ENCODE results near the gene GSPT2. TPM values are rescaled to one million over a fixed set of nuclear protein-coding genes. Genes with fewer than 3 reads are reported as not detected.

The GSPT2 gene
- total RNA-seq, 1 experiment from 2014 or later, result 7.0 TPM

- CTCF ChIA-PET, result no interaction called here
- Histone ChIP-seq H3K27me3 (ENCODE audit: low read length) (0 out of 2 replicates have a peak, but pooled peaks cover 3% of the 10 kb centered on the region), H3F3A (ENCODE audit: low read length, unreplicated experiment) (no peaks in the 10 kb centered on the region), H3K9me2 (replicated peaks; ENCODE audit: low read length) (no peaks in the 10 kb centered on the region), H3K36me3 (ENCODE audit: low read depth, low read length) (no peaks in the 10 kb centered on the region), H3K4me1 (ENCODE audit: insufficient read depth, low read length) (no peaks in the 10 kb centered on the region), H3K4me3 (ENCODE audit: low read length) (no peak overlapping the region), H3K27ac (ENCODE audit: low read length) (no peak overlapping the region), H3K9me3 (ENCODE audit: low read length) (no peaks in the 10 kb centered on the region), H2AFZ (ENCODE audit: low read length) (no peak overlapping the region), H3K4me2 (ENCODE audit: low read length) (no peak overlapping the region), H3K79me2 (ENCODE audit: low read length) (no peaks in the 10 kb centered on the region), H4K20me1 (ENCODE audit: low read length) (no peaks in the 10 kb centered on the region), H3K9ac (ENCODE audit: low read length) (no peak overlapping the region)
- TF ChIP-seq EZH2 (IDR thresholded peaks at IDR 0.05; ENCODE audit: low read length, unreplicated experiment), result no peak
- TF ChIP-seq, protein P1, sequence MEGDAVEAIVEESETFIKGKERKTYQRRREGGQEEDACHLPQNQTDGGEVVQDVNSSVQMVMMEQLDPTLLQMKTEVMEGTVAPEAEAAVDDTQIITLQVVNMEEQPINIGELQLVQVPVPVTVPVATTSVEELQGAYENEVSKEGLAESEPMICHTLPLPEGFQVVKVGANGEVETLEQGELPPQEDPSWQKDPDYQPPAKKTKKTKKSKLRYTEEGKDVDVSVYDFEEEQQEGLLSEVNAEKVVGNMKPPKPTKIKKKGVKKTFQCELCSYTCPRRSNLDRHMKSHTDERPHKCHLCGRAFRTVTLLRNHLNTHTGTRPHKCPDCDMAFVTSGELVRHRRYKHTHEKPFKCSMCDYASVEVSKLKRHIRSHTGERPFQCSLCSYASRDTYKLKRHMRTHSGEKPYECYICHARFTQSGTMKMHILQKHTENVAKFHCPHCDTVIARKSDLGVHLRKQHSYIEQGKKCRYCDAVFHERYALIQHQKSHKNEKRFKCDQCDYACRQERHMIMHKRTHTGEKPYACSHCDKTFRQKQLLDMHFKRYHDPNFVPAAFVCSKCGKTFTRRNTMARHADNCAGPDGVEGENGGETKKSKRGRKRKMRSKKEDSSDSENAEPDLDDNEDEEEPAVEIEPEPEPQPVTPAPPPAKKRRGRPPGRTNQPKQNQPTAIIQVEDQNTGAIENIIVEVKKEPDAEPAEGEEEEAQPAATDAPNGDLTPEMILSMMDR (conservative IDR thresholded peaks at IDR 0.05; ENCODE audit: low read depth, low read length), result no peak
- no peak for TF ChIP-seq EZH2phosphoT487 (IDR thresholded peaks at IDR 0.05; ENCODE audit: borderline replicate concordance, low read length)
- no TSS peak for BruUV-seq (replicated peaks)
- intact Hi-C loops (cut with micrococcal nuclease), result no loop called here
- DNase-seq (no peak), ATAC-seq (no peak)
- POLR2A ChIA-PET (ENCODE audit: unreplicated experiment), result no interaction called here
Observed at GRCh38 chrX:51728202-51728601, 15.0 kb upstream of the GSPT2 start.

DNA sequence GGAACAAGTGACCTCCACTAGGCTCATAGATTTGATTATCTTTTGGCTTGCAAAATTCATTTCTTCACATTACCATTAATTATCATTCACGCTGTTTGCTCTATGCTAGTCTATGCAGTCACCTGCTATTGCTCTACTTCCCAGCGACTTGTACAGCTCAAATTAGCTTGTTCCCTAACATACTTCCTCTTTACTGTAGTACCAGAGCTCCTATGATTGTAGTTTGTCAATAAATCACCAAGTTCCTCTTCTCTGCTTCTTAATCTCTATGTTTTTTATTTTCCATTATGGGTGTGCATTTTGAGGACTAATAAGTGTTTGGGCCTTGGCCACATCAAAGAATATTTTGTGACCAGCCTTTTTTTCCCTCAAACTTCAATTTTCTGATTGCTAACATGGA, 6.2 kb upstream of the GSPT2 start:
- no peaks in the 10 kb centered on the region for H3K9me2 ChIP-seq (replicated peaks; ENCODE audit: low read length)
- H3K9me3 ChIP-seq (ENCODE audit: low read length), result no peaks in the 10 kb centered on the region
- H3K36me3 ChIP-seq (ENCODE audit: low read depth, low read length), result no peaks in the 10 kb centered on the region
- no peaks in the 10 kb centered on the region for H4K20me1 ChIP-seq (ENCODE audit: low read length)
- DNase-seq (no peak), ATAC-seq (no peak)
- no peak overlapping the region for H2AFZ ChIP-seq (ENCODE audit: low read length)
- no peaks in the 10 kb centered on the region for H3F3A ChIP-seq (ENCODE audit: low read length, unreplicated experiment)
- TF ChIP-seq EZH2 (IDR thresholded peaks at IDR 0.05; ENCODE audit: low read length, unreplicated experiment), result no peak
- no peak for TF ChIP-seq EZH2phosphoT487 (IDR thresholded peaks at IDR 0.05; ENCODE audit: borderline replicate concordance, low read length)
- TF ChIP-seq, protein P1 (conservative IDR thresholded peaks at IDR 0.05; ENCODE audit: low read depth, low read length), result no peak
- H3K4me1 ChIP-seq (ENCODE audit: insufficient read depth, low read length), result no peaks in the 10 kb centered on the region
- no peak overlapping the region for H3K9ac ChIP-seq (ENCODE audit: low read length)
- intact Hi-C loops (cut with micrococcal nuclease), result no loop called here
- H3K27me3 ChIP-seq (ENCODE audit: low read length), result peaks cover 22% of the 10 kb centered on the region; the same call in 1 of the 2 replicates
- BruUV-seq (replicated peaks), result no TSS peak
- no peaks in the 10 kb centered on the region for H3K79me2 ChIP-seq (ENCODE audit: low read length)
- H3K4me3 ChIP-seq (ENCODE audit: low read length), result no peak overlapping the region
- CTCF ChIA-PET, result no interaction called here
- H3K27ac ChIP-seq (ENCODE audit: low read length), result no peak overlapping the region
- no peak overlapping the region for H3K4me2 ChIP-seq (ENCODE audit: low read length)
- POLR2A ChIA-PET (ENCODE audit: unreplicated experiment), result no interaction called here

GRCh38 chrX:51742586-51742985, 656 bp upstream of the GSPT2 start:
- H2AFZ ChIP-seq (ENCODE audit: low read length), result peak overlapping the region; percentile 95

More at GRCh38 chrX:51742586-51742985, 656 bp upstream of the GSPT2 start:
- CTCF ChIA-PET, result no interaction called here
- H4K20me1 ChIP-seq (ENCODE audit: low read length), result no peaks in the 10 kb centered on the region
- TF ChIP-seq, protein P1 (conservative IDR thresholded peaks at IDR 0.05; ENCODE audit: low read depth, low read length), result no peak
- TF ChIP-seq EZH2 (IDR thresholded peaks at IDR 0.05; ENCODE audit: low read length, unreplicated experiment) (no peak), EZH2phosphoT487 (IDR thresholded peaks at IDR 0.05; ENCODE audit: borderline replicate concordance, low read length) (no peak)
- H3K9ac ChIP-seq (ENCODE audit: low read length), result peak overlapping the region; percentile 80; the same call in 1 of the 2 replicates
- no TSS peak for BruUV-seq (replicated peaks)
- H3K9me3 ChIP-seq (ENCODE audit: low read length), result no peaks in the 10 kb centered on the region
- intact Hi-C loops (cut with micrococcal nuclease), result no loop called here
- DNase-seq (no peak), ATAC-seq (no peak)
- peaks cover 19% of the 10 kb centered on the region for H3K79me2 ChIP-seq (ENCODE audit: low read length)
- H3K36me3 ChIP-seq (ENCODE audit: low read depth, low read length), result no peaks in the 10 kb centered on the region
- no peaks in the 10 kb centered on the region for H3K9me2 ChIP-seq (replicated peaks; ENCODE audit: low read length)
- peaks cover 22% of the 10 kb centered on the region; the same call in 1 of the 2 replicates for H3K27me3 ChIP-seq (ENCODE audit: low read length)
- H3F3A ChIP-seq (ENCODE audit: low read length, unreplicated experiment), result no peaks in the 10 kb centered on the region
- peak overlapping the region; percentile 91 for H3K4me2 ChIP-seq (ENCODE audit: low read length)
- H3K27ac ChIP-seq (ENCODE audit: low read length), result no peak overlapping the region
- POLR2A ChIA-PET (ENCODE audit: unreplicated experiment), result no interaction called here
- H3K4me1 ChIP-seq (ENCODE audit: insufficient read depth, low read length), result no peaks in the 10 kb centered on the region; the same call in 1 of the 2 replicates
- H3K4me3 ChIP-seq (ENCODE audit: low read length), result peak overlapping the region; percentile 89; the same call in 1 of the 2 replicates

Measured in PC-3 (cell line).